H7 (cell line): ENCODE measurements around the gene SLC2A8. TPM values are rescaled to one million over a fixed set of nuclear protein-coding genes. Genes with fewer than 3 reads are reported as not detected.

Experiments used
- total RNA-seq: library from RNA; depleted of rRNA; stranded (reverse); fragments of >200 nt; shearing (Covaris generic); gene quantifications from 2 replicates; pipeline ENCODE4 v1.2.3, GENCODE V29; 2014; rRNA removed

SLC2A8 gene
- total RNA-seq, 1 experiment from 2014 or later: 23.3 TPM

Other genes with a start within 250 kb of the SLC2A8 start
- gene GARNL3, start 132.4 kb upstream of the SLC2A8 start, total RNA-seq: 2.9 and 6.7 TPM in 2 replicates
- gene ZNF79, start 27.2 kb downstream of the SLC2A8 start, total RNA-seq: 5.3 and 6.5 TPM in 2 replicates
- gene RPL12, start 54.2 kb downstream of the SLC2A8 start, total RNA-seq: 2,182 and 2,219 TPM in 2 replicates
- 15.8 and 18.5 TPM in 2 replicates for gene LRSAM1, start 54.3 kb downstream of the SLC2A8 start, total RNA-seq
- 5.9 and 12.0 TPM in 2 replicates for gene STXBP1, start 215.1 kb downstream of the SLC2A8 start, total RNA-seq